Activated CD4-positive, alpha-beta T cell treated with anti-CD3 and anti-CD28 coated beads, Interleukin-2, amount 50 U/mL, for 4 hours (primary cell): ENCODE measurements around the gene TNFSF13B.

Experiments used
- DNase-seq, 2 experiments: peaks; one replicate each; pipeline ENCODE4 v3.0.0-alpha.2; 2020

TNFSF13B gene

GRCh38 chr13:108350579-108350978 lies 81.1 kb downstream of the TNFSF13B start:
- no peak for DNase-seq

- DNase-seq: no peak
These were observed 83.1 kb downstream of the TNFSF13B start for GRCh38 chr13:108352599-108352998.

- DNase-seq: no peak
These were observed 87.7 kb downstream of the TNFSF13B start for GRCh38 chr13:108357228-108357627.
